Loucy (cell line): ENCODE data around the gene BARHL1.

ENCODE experiments used
- H2AFZ ChIP-seq: fragments of 200-600 bp; sonication (generic); 2 replicates; pipeline ENCODE4 v1.6.0; 2016; ENCODE audit warnings: antibody characterized with exemption, mild to moderate bottlenecking, low read length, moderate library complexity
- H3F3A ChIP-seq: fragments of 200-600 bp; 2 replicates; pipeline ENCODE4 v1.6.0; 2016; ENCODE audit warnings: antibody characterized with exemption, low read depth, mild to moderate bottlenecking
- H3K27me3 ChIP-seq: fragments of 200-600 bp; sonication (generic); 2 replicates; pipeline ENCODE4 v1.6.1; 2014; ENCODE audit warnings: low read length, mild to moderate bottlenecking; ENCODE audit not compliant: insufficient read depth, poor library complexity, severe bottlenecking
- H3K36me3 ChIP-seq: fragments of 200-600 bp; sonication (generic); 2 replicates; pipeline ENCODE4 v1.6.1; 2016; ENCODE audit warnings: low read length; ENCODE audit not compliant: insufficient read depth
- H3K4me1 ChIP-seq: fragments of 200-600 bp; sonication (generic); 2 replicates; pipeline ENCODE4 v1.5.1; 2014; ENCODE audit warnings: low read length, mild to moderate bottlenecking; ENCODE audit not compliant: insufficient read depth, poor library complexity, severe bottlenecking
- H3K4me2 ChIP-seq: fragments of 200-600 bp; sonication (generic); 2 replicates; pipeline ENCODE4 v1.6.0; 2014; ENCODE audit warnings: antibody characterized with exemption, low read length, low read depth, mild to moderate bottlenecking; ENCODE audit not compliant: poor library complexity, severe bottlenecking
- H3K4me3 ChIP-seq: fragments of 200-600 bp; sonication (generic); 2 replicates; pipeline ENCODE4 v1.5.1; 2014; ENCODE audit warnings: low read length, mild to moderate bottlenecking, mixed read lengths; ENCODE audit not compliant: poor library complexity, severe bottlenecking
- H3K79me2 ChIP-seq: fragments of 200-600 bp; sonication (generic); 2 replicates; pipeline ENCODE4 v1.6.1; 2014; ENCODE audit warnings: low read length; ENCODE audit not compliant: insufficient read depth
- H3K9ac ChIP-seq: fragments of 200-600 bp; sonication (generic); 2 replicates; pipeline ENCODE4 v1.6.0; 2014; ENCODE audit warnings: mild to moderate bottlenecking, low read depth, low read length, moderate library complexity; ENCODE audit not compliant: poor library complexity, severe bottlenecking
- H3K9me2 ChIP-seq: fragments of 200-600 bp; sonication (generic); replicated peaks from 2 replicates; pipeline ENCODE4 v1.6.1; 2016; ENCODE audit warnings: low read depth, low read length, mixed read lengths
- H3K9me3 ChIP-seq: fragments of 200-600 bp; sonication (generic); 2 replicates; pipeline ENCODE4 v1.6.1; 2014; ENCODE audit warnings: mild to moderate bottlenecking, antibody characterized with exemption, low read length, low read depth; ENCODE audit not compliant: insufficient read depth
- H4K20me1 ChIP-seq: fragments of 200-600 bp; sonication (generic); 2 replicates; pipeline ENCODE4 v1.6.0; 2014; ENCODE audit warnings: antibody characterized with exemption, low read length, mild to moderate bottlenecking; ENCODE audit not compliant: insufficient read depth, poor library complexity, severe bottlenecking
- CTCF ChIP-seq: fragments of 200-600 bp; sonication (generic); conservative IDR thresholded peaks from 2 replicates; pipeline ENCODE4 v1.5.1; 2014; ENCODE audit warnings: mild to moderate bottlenecking, antibody characterized with exemption, low read length
- EZH2phosphoT487 ChIP-seq: fragments of 200-600 bp; IDR thresholded peaks from 2 replicates; pipeline ENCODE4 v1.6.1; 2018; ENCODE audit warnings: antibody characterized with exemption, mild to moderate bottlenecking, moderate library complexity, borderline replicate concordance

BARHL1 gene

GRCh38 chr9:132551556-132551955 is 30.9 kb upstream of the BARHL1 start:
- Histone ChIP-seq H3K9me3 (no peaks in the 10 kb centered on the region), H3K36me3 (no peaks in the 10 kb centered on the region), H3K9me2 (no peaks in the 10 kb centered on the region), H3K4me3 (no peak overlapping the region), H3K4me2 (no peak overlapping the region), H4K20me1 (no peaks in the 10 kb centered on the region), H3K4me1 (peaks cover 2% of the 10 kb centered on the region), H3K9ac (no peak overlapping the region), H2AFZ (no peak overlapping the region), H3K79me2 (no peaks in the 10 kb centered on the region), H3F3A (no peaks in the 10 kb centered on the region), H3K27me3 (no peaks in the 10 kb centered on the region)
- TF ChIP-seq CTCF, result no peak
- no peak for TF ChIP-seq EZH2phosphoT487

- H3K4me2 ChIP-seq, result no peak overlapping the region
- no peak overlapping the region for H3K4me3 ChIP-seq
- H3K27me3 ChIP-seq, result no peaks in the 10 kb centered on the region
- no peaks in the 10 kb centered on the region for H4K20me1 ChIP-seq
- H3K4me1 ChIP-seq, result no peaks in the 10 kb centered on the region
- H3K9me3 ChIP-seq, result no peaks in the 10 kb centered on the region
- no peak overlapping the region for H2AFZ ChIP-seq
- no peaks in the 10 kb centered on the region for H3K36me3 ChIP-seq
- H3K9ac ChIP-seq, result no peak overlapping the region
- TF ChIP-seq EZH2phosphoT487 (no peak), CTCF (no peak)
- no peaks in the 10 kb centered on the region for H3K9me2 ChIP-seq
- H3F3A ChIP-seq, result no peaks in the 10 kb centered on the region
- no peaks in the 10 kb centered on the region for H3K79me2 ChIP-seq
These were observed 30.4 kb upstream of the BARHL1 start for GRCh38 chr9:132552041-132552440.

GRCh38 chr9:132554755-132555154 is 27.7 kb upstream of the BARHL1 start:
- no peaks in the 10 kb centered on the region for H3K36me3 ChIP-seq
- H3F3A ChIP-seq, result no peaks in the 10 kb centered on the region
- no peaks in the 10 kb centered on the region for H3K9me3 ChIP-seq
- TF ChIP-seq CTCF (no peak), EZH2phosphoT487 (no peak)
- H2AFZ ChIP-seq, result no peak overlapping the region
- no peaks in the 10 kb centered on the region for H3K27me3 ChIP-seq
- no peaks in the 10 kb centered on the region for H3K9me2 ChIP-seq
- H3K4me1 ChIP-seq, result no peaks in the 10 kb centered on the region
- H3K4me3 ChIP-seq, result no peak overlapping the region
- no peak overlapping the region for H3K4me2 ChIP-seq
- no peaks in the 10 kb centered on the region for H4K20me1 ChIP-seq
- H3K79me2 ChIP-seq, result no peaks in the 10 kb centered on the region
- H3K9ac ChIP-seq, result no peak overlapping the region
